Measurements from ENCODE around the gene MOG.

DNA sequence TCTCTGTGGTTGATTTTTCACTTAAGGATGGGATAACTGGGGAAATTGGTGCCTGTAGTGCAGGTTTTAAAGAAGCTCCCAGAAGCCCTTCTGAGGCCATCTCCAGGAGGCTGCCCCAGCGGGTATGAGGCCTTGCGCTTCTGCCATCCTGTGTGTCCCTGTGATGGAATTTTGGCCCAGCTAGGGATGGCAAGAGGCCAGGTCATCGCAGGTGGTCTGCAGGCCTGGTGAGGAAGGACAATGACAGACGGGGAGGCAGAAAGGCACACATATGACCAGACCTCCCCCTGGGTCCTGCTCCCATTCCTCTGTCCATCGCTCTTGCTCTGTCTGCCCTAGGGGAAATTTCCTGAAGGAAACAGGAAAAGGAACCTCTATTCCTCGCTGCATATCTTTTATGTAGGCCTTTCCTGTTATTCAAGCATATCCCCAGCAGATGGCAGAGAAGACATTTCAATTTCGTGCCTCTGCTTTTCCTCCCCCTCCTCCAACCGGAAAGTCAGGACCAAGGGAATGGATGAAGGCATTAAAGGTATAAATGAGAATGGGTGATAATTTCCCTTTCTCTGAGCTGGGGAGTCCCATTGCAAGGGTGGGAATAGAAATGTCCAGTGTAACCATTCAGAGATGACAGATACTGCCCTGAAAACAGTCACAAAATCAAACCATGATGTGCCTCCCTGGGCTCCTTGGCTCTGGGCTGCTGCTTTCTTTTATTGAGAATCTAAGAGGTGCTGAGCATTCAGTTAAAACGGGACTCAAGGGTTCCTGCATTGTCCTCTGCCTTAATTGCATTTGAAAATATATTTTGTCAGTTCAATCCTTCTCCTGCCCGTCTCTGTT, 48.7 kb downstream of the MOG start:
- TF ChIP-seq CEBPB (IDR thresholded peaks at IDR 0.05), result no peak
- no peak for TF ChIP-seq EGR1 (IDR thresholded peaks at IDR 0.05)
- TF ChIP-seq EP300 (IDR thresholded peaks at IDR 0.05; ENCODE audit: borderline replicate concordance), result no peak
